Liver (tissue), 9 donors: Measurements from ENCODE around the gene MED15. TPM values are rescaled to one million over a fixed set of nuclear protein-coding genes. Genes with fewer than 3 reads are reported as not detected.

Source experiments
- DNase-seq: peaks from one replicate; pipeline ENCODE4 v3.0.0-alpha.2; 2017; ENCODE audit warnings: low spot score
- H3K27ac ChIP-seq, 2 donors: one replicate each; pipeline ENCODE4 v1.7.0; 2013; ENCODE audit warnings: inconsistent platforms in 2 of 2, low read length in 2 of 2, control low read depth in 1 of 2, low read depth in 1 of 2, mild to moderate bottlenecking in 1 of 2
- H3K27me3 ChIP-seq, 4 donors: one replicate each; pipeline versions ENCODE4 v1.6.1 to v1.7.0; 2013; ENCODE audit warnings: low read length in 3 of 4, inconsistent platforms in 1 of 4, mild to moderate bottlenecking in 1 of 4, moderate library complexity in 1 of 4; ENCODE audit not compliant: control insufficient read depth in 4 of 4, insufficient read depth in 4 of 4
- H3K36me3 ChIP-seq, 4 donors: one replicate each; pipeline versions ENCODE4 v1.6.1 to v1.7.0; 2013; ENCODE audit warnings: low read length in 3 of 4, mild to moderate bottlenecking in 3 of 4, low read depth in 1 of 4, moderate library complexity in 1 of 4; ENCODE audit not compliant: control insufficient read depth in 4 of 4, insufficient read depth in 3 of 4
- H3K4me1 ChIP-seq, 4 donors: one replicate each; pipeline versions ENCODE4 v1.6.1 to v1.7.0; 2013; ENCODE audit warnings: low read length in 3 of 4, mild to moderate bottlenecking in 3 of 4, moderate library complexity in 1 of 4; ENCODE audit not compliant: control insufficient read depth in 4 of 4, insufficient read depth in 4 of 4
- H3K4me3 ChIP-seq, 3 donors: one replicate each; pipeline versions ENCODE4 v1.6.1 to v1.7.0; 2013; ENCODE audit warnings: low read length in 3 of 3, control low read depth in 1 of 3, low read depth in 1 of 3, mild to moderate bottlenecking in 1 of 3
- H3K9ac ChIP-seq, 2 donors: one replicate each; pipeline ENCODE4 v1.7.0; 2013; ENCODE audit warnings: low read length in 2 of 2, mild to moderate bottlenecking in 2 of 2, moderate library complexity in 2 of 2, control low read depth in 1 of 2, low read depth in 1 of 2
- H3K9me3 ChIP-seq, 4 donors: one replicate each; pipeline versions ENCODE4 v1.6.1 to v1.7.0; 2013; ENCODE audit warnings: low read length in 3 of 4; ENCODE audit not compliant: control insufficient read depth in 4 of 4
- EGR1 ChIP-seq, 2 donors: IDR thresholded peaks; 2 replicates each; pipeline ENCODE4 v1.6.1; 2016 to 2018; ENCODE audit warnings: antibody characterized with exemption in 2 of 2, low read depth in 2 of 2
- FOXA1 ChIP-seq: IDR thresholded peaks from 2 replicates; pipeline ENCODE4 v1.6.1; 2016; ENCODE audit warnings: antibody characterized with exemption
- FOXA2 ChIP-seq: IDR thresholded peaks from 2 replicates; pipeline ENCODE4 v1.6.1; 2016; ENCODE audit warnings: antibody characterized with exemption
- GABPA ChIP-seq, 2 donors: IDR thresholded peaks in 1 of 2; conservative IDR thresholded peaks in 1 of 2; 2 replicates each; pipeline ENCODE4 v1.6.1; 2016; ENCODE audit warnings: antibody characterized with exemption in 2 of 2, mild to moderate bottlenecking in 1 of 2, moderate library complexity in 1 of 2
- HNF4A ChIP-seq, 2 donors: conservative IDR thresholded peaks; 2 replicates each; pipeline ENCODE4 v1.6.1; 2016; ENCODE audit warnings: antibody characterized with exemption in 2 of 2, mild to moderate bottlenecking in 2 of 2
- HNF4G ChIP-seq: IDR thresholded peaks from 2 replicates; pipeline ENCODE4 v1.6.1; 2016; ENCODE audit warnings: antibody characterized with exemption
- JUND ChIP-seq, 2 donors: IDR thresholded peaks; 2 replicates each; pipeline ENCODE4 v1.6.1; 2016; ENCODE audit warnings: antibody characterized with exemption in 2 of 2
- MAX ChIP-seq: IDR thresholded peaks from 2 replicates; pipeline ENCODE4 v1.6.1; 2016; ENCODE audit warnings: antibody characterized with exemption
- NR2F2 ChIP-seq: IDR thresholded peaks from 2 replicates; pipeline ENCODE4 v1.6.1; 2016; ENCODE audit warnings: antibody characterized with exemption
- RAD21 ChIP-seq, 2 donors: IDR thresholded peaks; 2 replicates each; pipeline ENCODE4 v1.6.1; 2016; ENCODE audit warnings: antibody characterized with exemption in 2 of 2, mild to moderate bottlenecking in 2 of 2
- REST ChIP-seq: IDR thresholded peaks from 2 replicates; pipeline ENCODE4 v1.6.1; 2016; ENCODE audit warnings: antibody characterized with exemption, mild to moderate bottlenecking
- RXRA ChIP-seq, 2 donors: IDR thresholded peaks; 2 replicates each; pipeline ENCODE4 v1.6.1; 2017 to 2018; ENCODE audit warnings: antibody characterized with exemption in 2 of 2, mild to moderate bottlenecking in 1 of 2
- SP1 ChIP-seq: IDR thresholded peaks from 2 replicates; pipeline ENCODE4 v1.6.1; 2018; ENCODE audit warnings: antibody characterized with exemption, mild to moderate bottlenecking
- TAF1 ChIP-seq: conservative IDR thresholded peaks from 2 replicates; pipeline ENCODE4 v1.6.1; 2016; ENCODE audit warnings: antibody characterized with exemption, mild to moderate bottlenecking
- YY1 ChIP-seq: IDR thresholded peaks from 2 replicates; pipeline ENCODE4 v1.6.1; 2016; ENCODE audit warnings: antibody characterized with exemption, mild to moderate bottlenecking
- ZBTB33 ChIP-seq: IDR thresholded peaks from 2 replicates; pipeline ENCODE4 v1.6.1; 2016; ENCODE audit warnings: antibody characterized with exemption
- WGBS: extraction: QIAGEN DNeasy Blood & Tissue Kit; methylation state at CpG from one replicate; pipeline ENCODE4 v1.1.7; 2013; 5-methylcytosine and 5-hydroxymethylcytosine counted together
- polyA plus RNA-seq, 2 donors: library from polyadenylated mRNA; stranded (reverse) in 1 of 2; unstranded in 1 of 2; fragments of 200-250 nt in 1 of 2; fragments of >200 nt in 1 of 2; fragmentation: Nextera tagmentation in 1 of 2; extraction: Ambion mirVana in 1 of 2; gene quantifications; one replicate each; pipeline versions ENCODE4 v1.2.1 to v1.2.3, GENCODE V29; 2013 to 2015
- total RNA-seq, 2 donors: library from RNA; depleted of rRNA; stranded (reverse); fragments of >200 nt; gene quantifications; one replicate each; pipeline ENCODE4 v1.2.3, GENCODE V29; 2014
- TF ChIP-seq, protein P1 (sequence below): IDR thresholded peaks from 2 replicates; pipeline ENCODE4 v1.6.1; 2016; ENCODE audit warnings: antibody characterized with exemption
- TF ChIP-seq, protein P2 (sequence below): fragments of 150-350 bp; IDR thresholded peaks from 2 replicates; pipeline ENCODE4 v1.5.1; 2017; ENCODE audit warnings: improper control_type of control experiment, low read depth, low read length; ENCODE audit not compliant: missing input control
- donor health status: healthy.
- donor health status: healthy.
- donor health status: healthy.
- donor health status: healthy.
- donor health status: healthy.

MED15 gene
- total and polyA plus RNA-seq, 4 donors = 9.7 to 28.0 (median 16.2) TPM

DNA sequence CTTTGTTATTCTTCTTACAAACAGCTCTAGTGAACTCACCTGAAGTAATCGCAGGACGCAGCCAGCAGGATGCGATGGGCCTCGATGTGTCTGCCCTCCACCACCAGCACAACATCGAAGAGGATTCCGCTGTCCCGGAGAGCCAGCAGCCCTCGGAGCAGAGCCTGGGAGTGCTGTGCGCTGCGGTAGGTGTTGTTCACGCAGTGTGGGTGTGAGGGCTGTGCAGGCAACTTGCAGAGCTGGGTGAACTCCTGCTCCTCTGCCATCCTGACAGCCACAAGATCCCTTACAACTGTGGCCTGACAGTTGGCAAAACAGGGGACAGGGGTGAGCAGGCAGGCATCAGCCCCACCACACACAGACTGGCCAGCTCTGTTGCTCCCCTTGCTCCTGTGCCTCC, 18.5 kb upstream of the MED15 start (continued):
- TF ChIP-seq GABPA (IDR thresholded peaks at IDR 0.05 in 1 of 2, conservative IDR thresholded peaks at IDR 0.05 in 1 of 2) (no peak), NR2F2 (no peak)

DNA sequence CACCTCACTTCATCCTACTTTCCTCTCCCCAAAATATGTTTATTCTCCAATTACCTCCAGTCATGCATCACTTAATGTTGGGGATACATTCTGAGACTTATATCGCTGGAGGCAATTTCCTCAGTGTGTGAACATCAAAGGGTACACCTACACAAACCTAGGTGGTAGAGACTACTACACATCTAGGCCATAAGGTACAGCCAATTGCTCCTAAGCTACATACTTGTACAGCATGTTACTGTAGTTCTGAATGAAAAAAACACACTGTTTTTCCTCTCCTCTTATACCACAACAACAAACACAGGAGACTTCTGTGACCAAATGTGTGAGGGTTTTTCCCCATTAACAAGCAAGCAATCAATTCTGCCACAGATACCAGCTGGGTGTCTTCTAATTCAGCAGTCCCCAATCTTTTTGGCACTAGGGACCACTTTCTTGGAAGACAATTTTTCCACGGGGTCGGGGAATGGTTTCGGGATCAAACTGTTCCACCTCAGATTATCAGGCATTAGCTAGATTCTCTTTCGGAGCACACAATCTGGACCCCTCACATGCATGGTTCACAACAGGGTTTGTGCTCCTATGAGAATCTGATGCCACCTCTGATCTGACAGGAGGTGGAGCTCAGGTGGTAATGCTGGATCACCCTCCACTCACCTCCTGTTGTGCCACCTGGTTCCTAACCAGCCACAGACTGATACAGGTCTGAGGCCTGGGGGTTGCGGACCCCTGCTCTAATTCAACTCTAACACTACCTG, 17.0 kb upstream of the MED15 start:
- Histone ChIP-seq H3K9ac (no peak overlapping the region), H3K36me3 (peaks cover 0 to 3% (median 1%) of the 10 kb centered on the region in 4 donors), H3K4me1 (peaks cover 2 to 10% (median 4%) of the 10 kb centered on the region in 4 donors), H3K27me3 (no peaks in the 10 kb centered on the region), H3K27ac (no peak overlapping the region), H3K9me3 (no peaks in the 10 kb centered on the region), H3K4me3 (no peak overlapping the region)
- 99% methylated on average over 6 of the region's 6 CpGs for WGBS
- no peak for DNase-seq
- TF ChIP-seq SP1 = no peak
- no peak for TF ChIP-seq NR2F2
- no peak for TF ChIP-seq GABPA (IDR thresholded peaks at IDR 0.05 in 1 of 2, conservative IDR thresholded peaks at IDR 0.05 in 1 of 2)
- no peak for TF ChIP-seq JUND (IDR thresholded peaks at IDR 0.05)
- TF ChIP-seq RAD21 (IDR thresholded peaks at IDR 0.05) = no peak
- TF ChIP-seq, protein P1, sequence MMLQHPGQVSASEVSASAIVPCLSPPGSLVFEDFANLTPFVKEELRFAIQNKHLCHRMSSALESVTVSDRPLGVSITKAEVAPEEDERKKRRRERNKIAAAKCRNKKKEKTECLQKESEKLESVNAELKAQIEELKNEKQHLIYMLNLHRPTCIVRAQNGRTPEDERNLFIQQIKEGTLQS = no peak
- TF ChIP-seq, protein P2, sequence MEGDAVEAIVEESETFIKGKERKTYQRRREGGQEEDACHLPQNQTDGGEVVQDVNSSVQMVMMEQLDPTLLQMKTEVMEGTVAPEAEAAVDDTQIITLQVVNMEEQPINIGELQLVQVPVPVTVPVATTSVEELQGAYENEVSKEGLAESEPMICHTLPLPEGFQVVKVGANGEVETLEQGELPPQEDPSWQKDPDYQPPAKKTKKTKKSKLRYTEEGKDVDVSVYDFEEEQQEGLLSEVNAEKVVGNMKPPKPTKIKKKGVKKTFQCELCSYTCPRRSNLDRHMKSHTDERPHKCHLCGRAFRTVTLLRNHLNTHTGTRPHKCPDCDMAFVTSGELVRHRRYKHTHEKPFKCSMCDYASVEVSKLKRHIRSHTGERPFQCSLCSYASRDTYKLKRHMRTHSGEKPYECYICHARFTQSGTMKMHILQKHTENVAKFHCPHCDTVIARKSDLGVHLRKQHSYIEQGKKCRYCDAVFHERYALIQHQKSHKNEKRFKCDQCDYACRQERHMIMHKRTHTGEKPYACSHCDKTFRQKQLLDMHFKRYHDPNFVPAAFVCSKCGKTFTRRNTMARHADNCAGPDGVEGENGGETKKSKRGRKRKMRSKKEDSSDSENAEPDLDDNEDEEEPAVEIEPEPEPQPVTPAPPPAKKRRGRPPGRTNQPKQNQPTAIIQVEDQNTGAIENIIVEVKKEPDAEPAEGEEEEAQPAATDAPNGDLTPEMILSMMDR = no peak
- TF ChIP-seq MAX = no peak
- TF ChIP-seq TAF1 = no peak
- no peak for TF ChIP-seq EGR1 (IDR thresholded peaks at IDR 0.05; ENCODE audit: low read depth in 2 of 2)
- no peak for TF ChIP-seq YY1
- TF ChIP-seq FOXA1 = no peak
- TF ChIP-seq FOXA2 = no peak
- TF ChIP-seq HNF4G = no peak
- no peak for TF ChIP-seq ZBTB33
- TF ChIP-seq REST = no peak
- TF ChIP-seq RXRA (IDR thresholded peaks at IDR 0.05) = no peak
- TF ChIP-seq HNF4A (conservative IDR thresholded peaks at IDR 0.05) = no peak
